HG03442 (cell line): Measurements from ENCODE around the gene MTG2.

Experiments used
- ATAC-seq: cut with Tn5 transposase; IDR thresholded peaks from one replicate; pipeline ENCODE4 v1.9.1; 2021; ENCODE audit warnings: mild to moderate bottlenecking, moderate library complexity; ENCODE audit not compliant: unreplicated experiment

MTG2 gene

DNA sequence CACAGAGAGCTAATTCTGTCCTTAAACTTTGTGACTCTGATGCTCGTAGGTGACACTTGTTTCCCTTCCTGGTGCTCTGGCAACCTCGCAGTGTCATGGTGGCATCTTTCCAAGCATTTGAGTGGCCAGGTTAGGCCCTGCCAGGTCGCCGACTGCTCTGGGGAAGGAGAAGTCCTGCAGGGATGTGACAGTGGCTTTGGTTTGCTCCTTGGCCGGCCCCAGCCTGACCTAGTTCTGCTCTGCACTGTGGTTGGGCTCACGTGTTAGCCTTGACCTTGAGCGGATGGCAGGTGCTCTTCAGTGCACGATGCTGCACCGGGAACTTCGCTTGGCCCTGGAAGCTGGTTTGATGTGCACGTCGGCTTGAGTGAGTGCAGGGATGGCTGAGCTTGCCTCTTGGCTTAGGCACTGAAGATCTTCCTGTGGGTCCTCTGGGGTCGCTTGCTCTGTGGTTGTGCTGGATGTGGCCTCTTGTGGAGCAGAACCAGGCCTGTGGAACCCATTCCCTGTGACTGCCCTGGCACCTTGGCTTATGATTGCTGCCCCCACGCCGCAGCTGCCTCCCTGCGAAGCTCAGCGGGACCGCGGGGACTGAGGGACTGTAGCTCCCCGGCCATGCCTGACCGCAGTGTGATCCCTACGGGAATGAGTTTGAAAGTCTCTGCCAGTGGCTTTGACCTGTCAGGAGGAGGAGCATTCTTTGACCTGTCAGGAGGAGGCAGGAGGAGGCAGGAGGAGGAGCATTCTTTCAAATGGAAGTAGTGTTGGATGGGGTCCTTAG lies 64.2 kb downstream of the MTG2 start:
- no peak for ATAC-seq

DNA sequence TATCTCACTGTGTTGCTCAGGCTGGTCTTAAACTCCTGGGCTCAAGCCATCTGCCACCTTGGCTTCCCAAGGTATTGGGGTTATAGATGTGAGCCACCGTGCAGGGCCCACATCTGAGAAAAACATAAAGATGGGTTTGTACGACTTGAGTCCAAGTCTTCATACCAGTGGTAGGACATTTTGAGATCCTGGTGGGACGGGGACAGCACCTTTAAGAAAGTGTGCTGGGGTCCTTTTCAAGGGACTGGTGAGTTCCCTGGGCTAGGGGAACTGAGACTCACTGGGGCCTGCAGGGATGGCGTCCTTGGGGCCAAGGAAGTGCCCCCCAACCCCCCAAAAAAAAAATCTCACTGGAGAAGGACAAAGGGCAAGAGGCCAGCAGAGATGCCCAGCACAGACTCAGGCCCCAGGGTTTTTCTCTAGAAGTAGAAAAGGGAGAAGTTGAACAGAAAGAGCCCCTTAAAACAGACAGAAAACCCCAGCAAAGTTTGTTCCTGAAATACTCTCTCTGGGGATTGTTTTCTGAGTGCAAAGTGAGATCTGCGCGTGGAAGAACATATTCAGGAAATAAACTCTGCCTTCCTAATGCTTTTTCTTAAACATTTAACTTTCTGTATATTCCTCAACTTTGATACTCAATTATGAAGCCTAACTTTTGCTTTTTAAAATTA lies 66.2 kb downstream of the MTG2 start:
- ATAC-seq, result no peak

DNA sequence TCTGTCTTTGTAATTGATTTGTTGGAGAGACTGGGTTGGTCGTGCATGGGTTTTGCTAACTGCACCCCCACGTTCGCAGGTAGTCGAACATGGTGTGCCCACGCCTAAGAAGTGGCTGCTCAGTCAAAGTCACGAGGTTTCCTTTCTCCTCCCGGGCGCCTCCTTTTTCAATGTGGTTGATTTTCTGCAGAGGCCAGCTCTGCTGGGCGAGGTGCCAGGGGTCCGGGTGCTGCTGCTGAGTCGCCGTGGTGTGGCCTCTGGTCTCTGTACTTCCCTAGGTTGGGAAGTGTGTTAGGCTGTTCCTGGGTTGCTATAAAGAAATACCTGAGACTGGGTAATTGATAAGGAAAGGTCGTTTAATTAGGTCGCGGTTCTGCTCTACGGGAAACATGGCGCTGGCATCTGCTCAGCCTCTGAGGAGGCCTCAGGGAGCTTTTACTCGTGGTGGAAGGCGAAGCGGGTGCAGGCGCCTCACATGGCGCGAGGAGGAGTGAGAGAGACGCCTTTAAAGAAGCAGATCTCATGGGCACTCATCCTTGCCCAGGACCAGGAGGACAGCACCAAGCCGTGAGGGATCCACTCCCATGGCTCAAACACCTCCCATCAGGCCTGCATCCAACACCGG lies 69.6 kb downstream of the MTG2 start:
- ATAC-seq, result no peak
